Left ventricle myocardium superior (tissue), 1 donor: ENCODE measurements around the gene DDR2. TPM values are rescaled to one million over a fixed set of nuclear protein-coding genes. Genes with fewer than 3 reads are reported as not detected.

Source experiments
- ATAC-seq: fragments of 200-7000 bp; cut with Tn5 transposase; one replicate; pipeline ENCODE4 v1.9.1; 2020; ENCODE audit warnings: mild to moderate bottlenecking, moderate library complexity
- DNase-seq: peaks from one replicate; pipeline ENCODE4 v3.0.0-alpha.2; 2020
- intact Hi-C: fragments of 100-400 bp; cut with micrococcal nuclease; formaldehyde crosslinking; loops from one replicate; pipeline ENCODE4 v1.11.0; 2022
- total RNA-seq: library from RNA; stranded (reverse); fragmentation: NEBNext Ultra II Directional; extraction: Animal tissue kit (Norgen Biotek cat#: 25700); gene quantifications from one replicate; pipeline ENCODE4 v1.2.1, GENCODE V29; 2021
- donor health status: DM: no; HTN: yes; CAD: no; lungs with severe emphysema.

Gene DDR2
- total RNA-seq, 1 donor from 2014 or later: 26.1 TPM

- DNase-seq: peak; percentile 50
- ATAC-seq: peak; percentile 44
- intact Hi-C loops: no loop called here
Measured at GRCh38 chr1:162689745-162690671, 57.7 kb downstream of the DDR2 start.

DNA sequence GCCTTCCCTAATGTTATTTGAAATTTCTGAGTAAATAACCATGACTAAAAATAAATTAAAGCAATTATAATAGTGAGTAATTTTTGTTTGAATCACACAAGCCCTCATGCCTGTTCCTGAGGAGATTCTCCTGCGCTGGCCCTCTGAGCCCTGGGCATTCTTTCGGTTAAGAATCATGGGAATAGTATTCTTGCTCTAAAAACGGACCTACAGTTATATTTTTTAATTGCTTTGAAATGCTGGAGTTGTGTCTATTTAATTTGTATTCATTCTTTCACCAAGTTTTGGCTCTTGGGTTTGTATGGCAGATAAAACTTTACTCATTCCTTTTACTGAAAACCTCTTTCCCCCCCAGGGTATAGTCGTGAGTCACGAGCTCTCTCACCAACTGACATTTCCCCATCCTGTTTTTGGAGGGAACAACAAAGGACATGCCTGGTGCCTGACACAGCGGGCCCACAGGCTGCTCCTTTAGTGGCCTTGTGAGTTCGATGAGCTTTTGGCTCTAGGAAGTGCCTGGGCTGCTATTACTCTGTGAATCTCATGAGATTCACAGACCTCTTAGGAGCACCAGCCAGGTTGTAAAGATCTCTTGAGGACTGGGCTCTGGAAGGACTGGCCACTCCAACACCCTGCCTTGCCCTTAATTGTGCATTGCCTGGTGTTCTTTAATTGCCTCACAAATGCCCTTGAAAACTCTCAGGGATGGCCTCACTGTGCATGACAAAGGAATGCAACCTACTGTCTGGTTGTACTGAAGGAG, 58.6 kb downstream of the DDR2 start:
- ATAC-seq (peak; percentile 75), DNase-seq (peak; percentile 73)
- intact Hi-C loops: no loop called here

DNA sequence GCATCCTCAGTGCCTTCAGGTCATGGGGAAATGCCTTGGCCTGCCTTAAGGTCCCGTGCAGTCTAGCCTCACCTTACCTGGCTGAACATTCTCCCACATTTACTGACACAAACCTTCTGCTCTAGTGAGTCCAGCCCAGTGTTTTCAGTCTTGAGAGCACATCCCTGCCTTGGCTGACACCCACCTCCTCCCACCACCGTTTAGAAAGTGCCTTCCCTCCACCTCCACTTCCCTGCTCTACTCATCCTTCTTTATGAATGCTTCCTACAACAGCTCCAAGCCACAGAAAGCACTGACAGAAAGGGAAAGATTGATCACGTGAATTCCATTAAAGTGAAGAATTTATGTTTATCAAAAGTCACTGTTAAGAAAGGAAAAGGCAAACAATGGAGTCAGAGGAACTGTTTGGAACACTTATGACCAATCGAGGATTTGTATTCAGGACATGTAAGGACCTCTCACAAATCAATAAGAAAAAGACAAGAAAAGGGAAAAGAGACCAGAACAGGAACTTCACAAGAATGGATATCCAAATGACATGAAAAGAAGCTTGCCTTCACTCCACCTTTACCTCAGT, 59.8 kb downstream of the DDR2 start:
- ATAC-seq (no peak), DNase-seq (no peak)
- intact Hi-C loops: no loop called here

DNA sequence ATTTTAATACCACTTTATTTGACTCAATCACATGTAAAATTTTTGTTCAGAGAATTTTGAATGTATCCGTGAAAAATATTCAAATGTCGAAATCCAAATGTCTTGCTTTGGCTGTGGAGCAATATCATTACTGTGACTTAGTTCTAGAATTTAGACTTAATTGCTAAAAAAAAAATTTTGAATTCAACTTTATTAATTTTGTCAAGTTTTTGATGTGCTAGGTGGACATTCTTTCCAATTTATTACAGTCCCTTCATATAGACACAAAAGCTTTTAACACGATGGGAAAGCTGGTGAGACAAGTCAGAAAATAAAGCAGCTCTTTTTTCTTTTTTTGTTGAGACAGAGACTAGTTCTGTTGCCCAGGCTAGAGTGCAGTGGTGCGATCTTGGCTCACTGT, 62.6 kb downstream of the DDR2 start:
- ATAC-seq: no peak
- intact Hi-C loops: no loop called here
- DNase-seq: no peak

GRCh38 chr1:162695687-162696086, 63.4 kb downstream of the DDR2 start:
- ATAC-seq: no peak
- intact Hi-C loops: no loop called here
- no peak for DNase-seq

GRCh38 chr1:162696286-162696862, 64.1 kb downstream of the DDR2 start:
- DNase-seq (peak; percentile 82), ATAC-seq (peak; percentile 98)
- intact Hi-C loops: no loop called here

DNA sequence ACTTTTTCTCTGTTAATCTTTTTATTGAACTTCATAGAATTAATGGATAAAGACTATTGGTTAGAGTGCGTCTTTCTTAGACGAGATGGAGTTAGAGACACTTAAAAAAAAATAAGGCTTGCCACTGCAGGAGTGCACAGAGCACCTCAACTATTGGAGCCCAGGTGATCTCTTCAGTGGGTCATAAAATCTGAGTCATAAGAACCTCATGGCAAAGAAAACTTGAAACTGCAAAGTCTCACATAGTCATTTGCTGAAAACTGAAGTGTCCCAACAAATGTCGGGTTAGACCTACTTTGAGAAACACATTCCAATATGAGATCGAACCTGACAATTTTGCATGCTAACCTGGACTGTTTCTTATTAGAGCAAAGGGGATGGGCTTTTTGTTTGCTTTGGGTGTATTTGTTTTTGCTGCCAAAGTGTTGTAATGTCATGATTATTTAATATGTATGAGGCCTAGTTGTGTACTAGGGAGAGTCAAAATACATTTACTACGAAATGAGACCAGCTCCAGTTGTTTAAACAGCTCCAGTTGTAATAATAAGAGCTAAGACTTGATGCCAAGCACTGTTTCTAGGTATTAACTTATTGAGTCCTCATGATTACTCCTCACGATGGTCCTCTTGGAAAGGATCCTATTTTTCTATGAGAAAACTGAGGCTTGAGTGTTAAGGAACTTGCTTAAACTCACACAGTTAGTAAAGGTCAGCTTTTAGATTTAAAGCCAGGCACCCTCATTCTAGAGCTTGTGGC, 65.1 kb downstream of the DDR2 start:
- ATAC-seq: no peak
- intact Hi-C loops: no loop called here

DNA sequence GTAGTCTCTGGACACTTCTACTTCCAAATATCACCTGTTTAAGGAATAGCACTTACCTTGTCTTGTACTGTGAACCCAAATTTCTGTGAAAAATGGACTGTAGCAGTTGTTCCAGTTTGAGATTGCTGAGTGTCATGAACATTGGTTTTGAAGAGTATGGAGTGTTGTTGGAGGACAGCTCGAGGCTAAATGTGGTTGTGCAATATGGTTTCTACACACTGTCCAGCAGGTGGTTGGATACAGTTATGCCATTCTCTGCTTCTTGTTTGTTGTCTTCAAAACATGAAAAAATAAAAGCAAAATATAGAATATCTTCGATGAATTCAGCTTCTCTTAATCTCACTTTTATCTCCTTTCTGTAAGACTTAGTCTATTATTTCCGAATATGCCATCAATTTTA, 67.1 kb downstream of the DDR2 start:
- intact Hi-C loops: no loop called here
- DNase-seq (no peak), ATAC-seq (no peak)

More for the DNA sequence above, 65.1 kb downstream of the DDR2 start:
- no peak for DNase-seq

- DNase-seq (no peak), ATAC-seq (no peak)
- intact Hi-C loops: no loop called here
Measured at GRCh38 chr1:162700131-162700530, 67.9 kb downstream of the DDR2 start.

DNA sequence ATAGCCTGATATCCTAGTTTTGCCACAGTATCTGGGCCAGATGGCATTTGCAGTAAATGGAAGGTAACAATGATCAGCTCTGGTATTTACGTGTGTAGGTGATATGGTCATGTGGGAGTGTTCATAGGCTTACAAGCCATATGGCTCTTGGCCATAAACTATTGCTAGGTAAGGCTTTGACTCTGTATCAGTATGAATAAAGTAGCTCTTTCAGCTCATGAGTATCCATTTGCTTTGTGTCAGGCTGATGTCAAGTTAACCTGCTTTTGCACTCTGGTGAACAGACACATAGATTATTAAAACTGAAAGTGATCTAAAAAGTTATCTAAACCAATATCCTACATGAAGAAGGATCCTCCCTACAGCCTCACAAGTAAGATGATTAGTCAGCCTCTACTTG, 69.0 kb downstream of the DDR2 start:
- ATAC-seq (no peak), DNase-seq (no peak)
- intact Hi-C loops: no loop called here

GRCh38 chr1:162702628-162703027, 70.4 kb downstream of the DDR2 start:
- intact Hi-C loops: no loop called here
- ATAC-seq: no peak
- no peak for DNase-seq

- intact Hi-C loops: no loop called here
- ATAC-seq (peak; percentile 56), DNase-seq (peak; percentile 48)
Measured at GRCh38 chr1:162703708-162704107, 71.4 kb downstream of the DDR2 start.

- ATAC-seq (peak; percentile 82), DNase-seq (peak; percentile 60)
- intact Hi-C loops: no loop called here
Measured at GRCh38 chr1:162704673-162705424, 72.6 kb downstream of the DDR2 start.

GRCh38 chr1:162706003-162706402, 73.7 kb downstream of the DDR2 start:
- ATAC-seq (no peak), DNase-seq (no peak)

GRCh38 chr1:162706606-162707005, 74.3 kb downstream of the DDR2 start:
- peak; percentile 29 for ATAC-seq
- intact Hi-C loops: no loop called here
- no peak for DNase-seq

More at GRCh38 chr1:162706003-162706402, 73.7 kb downstream of the DDR2 start:
- intact Hi-C loops: no loop called here

GRCh38 chr1:162708286-162708685, 76.0 kb downstream of the DDR2 start:
- ATAC-seq (no peak), DNase-seq (no peak)
- intact Hi-C loops: no loop called here

- intact Hi-C loops: no loop called here
- ATAC-seq (no peak), DNase-seq (no peak)
Measured at GRCh38 chr1:162709132-162709860, 77.0 kb downstream of the DDR2 start.

DNA sequence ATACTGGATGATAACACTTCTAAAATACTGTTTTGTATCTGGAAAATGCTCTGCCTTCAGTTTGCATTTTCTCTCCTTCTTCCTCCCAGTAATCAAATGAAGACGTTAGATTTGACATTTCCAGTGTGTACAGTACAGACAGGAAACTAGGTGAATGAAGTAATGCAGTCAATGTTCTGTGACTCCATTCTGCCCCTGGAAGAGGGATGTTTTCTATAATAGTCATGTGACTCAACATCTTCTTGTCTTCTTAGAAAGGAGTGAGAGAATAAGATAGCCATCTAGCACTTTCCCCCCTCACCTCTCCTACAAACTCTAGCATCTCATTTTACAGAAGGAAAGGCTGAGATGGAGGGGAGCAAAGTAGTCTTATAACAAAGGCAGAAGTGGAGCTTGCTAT, 77.6 kb downstream of the DDR2 start:
- intact Hi-C loops: no loop called here
- ATAC-seq: no peak
- no peak for DNase-seq
